Testis (tissue), 2 donors: ENCODE data around the gene N4BP2L2.

Source experiments
- CTCF ChIP-seq, 3 experiments: fragments of 450-650 bp in 2 of 3; fragments of 200-600 bp in 1 of 3; sonication (generic) in 1 of 3; IDR thresholded peaks; one replicate each; pipeline ENCODE4 v1.5.1; 2016 to 2019; ENCODE audit warnings: antibody characterized with exemption in 3 of 3, mild to moderate bottlenecking in 2 of 3, moderate library complexity in 1 of 3
- POLR2A ChIP-seq: fragments of 450-650 bp; IDR thresholded peaks from one replicate; pipeline ENCODE4 v1.6.1; 2017; ENCODE audit warnings: antibody characterized with exemption, mild to moderate bottlenecking, moderate library complexity

- TF ChIP-seq POLR2A (no peak), CTCF (IDR thresholded peaks at IDR 0.05) (no peak)
Measured at GRCh38 chr13:32476021-32476731, 62.4 kb downstream of the N4BP2L2 start.
